HCT116 (cell line): ENCODE measurements around the gene NRROS. TPM values are rescaled to one million over a fixed set of nuclear protein-coding genes. Genes with fewer than 3 reads are reported as not detected.

ENCODE experiments used
- ATAC-seq: fragments of 200-7000 bp; cut with Tn5 transposase; 2 replicates; pipeline ENCODE4 v1.9.1; 2020; ENCODE audit warnings: mild to moderate bottlenecking, moderate library complexity
- BruUV-seq: library from RNA; stranded (reverse); fragments of 400-500 nt; replicated peaks from 2 replicates; lab custom pipeline; 2021; lab: Mats Ljungman, UMichigan
- CTCF ChIA-PET: fragments of 300-600 bp; sonication (Branson Sonifier 250); formaldehyde crosslinking; loops from one replicate; lab custom pipeline; 2021; ENCODE audit warnings: antibody characterized with exemption; lab: Charles Lee
- POLR2A ChIA-PET: fragments of 300-600, 350-600 bp; sonication (Branson Sonifier 250); formaldehyde crosslinking; loops from one replicate; lab custom pipeline; 2021; ENCODE audit warnings: antibody characterized with exemption; lab: Charles Lee
- RAD21 ChIA-PET, 2 experiments: fragments of 300-600 bp; sonication (Branson Sonifier 250); formaldehyde crosslinking; loops; one replicate each; lab custom pipeline; 2023; ENCODE audit warnings: low total read pairs in 2 of 2; ENCODE audit not compliant: uncharacterized antibody in 2 of 2, unreplicated experiment in 2 of 2, low non-redundant PET in 1 of 2; lab: Charles Lee
- DNase-seq: peaks from one replicate; pipeline ENCODE4 v3.0.0-alpha.2; 2010; ENCODE audit warnings: low read depth, low spot score
- H2AFZ ChIP-seq: fragments of 200-600 bp; shearing (Covaris generic), sonication (generic); 2 replicates; pipeline ENCODE4 v1.6.1; 2017; ENCODE audit warnings: low read depth, mixed run types, mixed read lengths, antibody characterized with exemption, low read length; ENCODE audit not compliant: poor library complexity, severe bottlenecking
- H3K27ac ChIP-seq: 2 replicates; pipeline ENCODE4 v1.5.1; 2012; ENCODE audit warnings: low read depth, low read length
- H3K27me3 ChIP-seq: fragments of 200-600 bp; sonication (generic); 2 replicates; pipeline ENCODE4 v1.6.1; 2016; ENCODE audit warnings: mixed run types, low read length, mixed read lengths; ENCODE audit not compliant: insufficient read depth
- H3K36me3 ChIP-seq, 2 experiments: fragments of 200-500 bp in 1 of 2; fragments of 200-600 bp in 1 of 2; sonication (Bioruptor generic) in 1 of 2; sonication (generic) in 1 of 2; 2 replicates each; pipeline versions ENCODE4 v1.5.1 to v1.6.1; 2014 to 2016; ENCODE audit warnings: low read length in 2 of 2, inconsistent platforms in 1 of 2, mixed read lengths in 1 of 2, mixed run types in 1 of 2; ENCODE audit not compliant: insufficient read depth in 2 of 2, control insufficient read depth in 1 of 2
- H3K4me1 ChIP-seq, 2 experiments: fragments of 200-600 bp in 1 of 2; sonication (generic) in 1 of 2; 2 replicates each; pipeline versions ENCODE4 v1.5.1 to v1.6.1; 2012 to 2017; ENCODE audit warnings: low read length in 2 of 2, inconsistent platforms in 1 of 2, mild to moderate bottlenecking in 1 of 2, mixed read lengths in 1 of 2, mixed run types in 1 of 2, moderate library complexity in 1 of 2; ENCODE audit not compliant: insufficient read depth in 2 of 2, control insufficient read depth in 1 of 2
- H3K4me2 ChIP-seq: fragments of 200-600 bp; sonication (generic); 2 replicates; pipeline ENCODE4 v1.6.1; 2017; ENCODE audit warnings: mixed run types, low read length, mixed read lengths
- H3K4me3 ChIP-seq, 2 experiments: fragments of 200-600 bp in 1 of 2; sonication (generic) in 1 of 2; replicated peaks in 1 of 2; 2 replicates each; pipeline ENCODE4 v1.5.1; 2011 to 2016; ENCODE audit warnings: low read length in 2 of 2, control low read depth in 1 of 2, low read depth in 1 of 2, mild to moderate bottlenecking in 1 of 2, mixed read lengths in 1 of 2, mixed run types in 1 of 2
- H3K79me2 ChIP-seq: fragments of 200-600 bp; sonication (generic); 2 replicates; pipeline ENCODE4 v1.6.1; 2017; ENCODE audit warnings: mild to moderate bottlenecking, mixed run types, low read length, moderate library complexity, mixed read lengths; ENCODE audit not compliant: insufficient read depth
- H3K9ac ChIP-seq: fragments of 200-600 bp; sonication (generic); 2 replicates; pipeline ENCODE4 v1.6.1; 2016; ENCODE audit warnings: low read length, mixed read lengths
- H3K9me2 ChIP-seq: fragments of 200-600 bp; sonication (generic), shearing (Covaris generic); 2 replicates; pipeline ENCODE4 v1.6.1; 2017; ENCODE audit warnings: mixed run types, mild to moderate bottlenecking, moderate library complexity; ENCODE audit not compliant: insufficient read depth
- H3K9me3 ChIP-seq, 2 experiments: fragments of 200-500 bp in 1 of 2; fragments of 200-600 bp in 1 of 2; sonication (Bioruptor generic) in 1 of 2; sonication (generic) in 1 of 2; 2 replicates each; pipeline ENCODE4 v1.6.1; 2014 to 2017; ENCODE audit warnings: low read length in 2 of 2, mixed read lengths in 2 of 2, inconsistent platforms in 1 of 2, low read depth in 1 of 2, mild to moderate bottlenecking in 1 of 2, mixed run types in 1 of 2, moderate library complexity in 1 of 2; ENCODE audit not compliant: control insufficient read depth in 1 of 2, insufficient read depth in 1 of 2
- H4K20me1 ChIP-seq: fragments of 200-600 bp; sonication (generic), shearing (Covaris generic); 2 replicates; pipeline ENCODE4 v1.6.1; 2017; ENCODE audit warnings: mixed run types, mild to moderate bottlenecking, moderate library complexity; ENCODE audit not compliant: insufficient read depth
- CBX3 ChIP-seq: IDR thresholded peaks from 2 replicates; pipeline ENCODE4 v1.6.1; 2012; ENCODE audit warnings: low read depth
- EGR1 ChIP-seq: IDR thresholded peaks from 2 replicates; pipeline ENCODE4 v1.6.1; 2012; ENCODE audit warnings: low read depth
- JUND ChIP-seq: IDR thresholded peaks from 2 replicates; pipeline ENCODE4 v1.6.1; 2012
- POLR2A ChIP-seq: IDR thresholded peaks from 2 replicates; pipeline ENCODE4 v1.7.0; 2011; ENCODE audit warnings: borderline replicate concordance; ENCODE audit not compliant: insufficient read depth, insufficient read length; ENCODE audit errors: extremely low read depth
- RAD21 ChIP-seq: IDR thresholded peaks from 2 replicates; pipeline ENCODE4 v1.6.1; 2012; ENCODE audit warnings: low read depth, mild to moderate bottlenecking
- SIN3A ChIP-seq: IDR thresholded peaks from 2 replicates; pipeline ENCODE4 v1.6.1; 2012; ENCODE audit warnings: low read depth
- SP1 ChIP-seq: IDR thresholded peaks from 2 replicates; pipeline ENCODE4 v1.6.1; 2012; ENCODE audit warnings: low read depth
- SRF ChIP-seq: IDR thresholded peaks from 2 replicates; pipeline ENCODE4 v1.6.1; 2012; ENCODE audit warnings: low read depth
- TCF7L2 ChIP-seq: IDR thresholded peaks from 2 replicates; pipeline ENCODE4 v1.7.0; 2011; ENCODE audit warnings: borderline replicate concordance, inconsistent platforms; ENCODE audit not compliant: insufficient read depth, insufficient read length; ENCODE audit errors: extremely low read depth
- YY1 ChIP-seq: IDR thresholded peaks from 2 replicates; pipeline ENCODE4 v1.6.1; 2011; ENCODE audit warnings: low read length, low read depth, moderate library complexity, mild to moderate bottlenecking; ENCODE audit not compliant: insufficient replicate concordance; ENCODE audit errors: extremely low read depth
- ZNF274 ChIP-seq: fragments of 200-500 bp; sonication (Bioruptor generic); IDR thresholded peaks from 2 replicates; pipeline ENCODE4 v1.6.1; 2014; ENCODE audit warnings: mild to moderate bottlenecking, low read depth, low read length, inconsistent platforms
- intact Hi-C: fragments of 100-400 bp; cut with micrococcal nuclease; formaldehyde crosslinking; loops from 2 replicates; pipeline ENCODE4 v1.10.0; 2022
- total RNA-seq: library from RNA; stranded (reverse); gene quantifications from one replicate; pipeline ENCODE4 v1.2.1, GENCODE V29; 2021; ENCODE audit not compliant: unreplicated experiment
- TF ChIP-seq, protein P1 (sequence below): IDR thresholded peaks from 2 replicates; pipeline ENCODE4 v1.6.1; 2012
- TF ChIP-seq, protein P2 (sequence below), 3 experiments: fragments of 200-600 bp in 1 of 3; sonication (generic) in 1 of 3; IDR thresholded peaks in 2 of 3; conservative IDR thresholded peaks in 1 of 3; 2 replicates each; pipeline ENCODE4 v1.5.1; 2012 to 2017; ENCODE audit warnings: low read depth in 2 of 3, low read length in 2 of 3, antibody characterized with exemption in 1 of 3, borderline replicate concordance in 1 of 3, control low read depth in 1 of 3, mild to moderate bottlenecking in 1 of 3, mixed read lengths in 1 of 3, mixed run types in 1 of 3, moderate library complexity in 1 of 3; ENCODE audit not compliant: insufficient read depth in 1 of 3

The NRROS gene
- total RNA-seq, 1 experiment from 2014 or later, result 0.12 TPM

DNA sequence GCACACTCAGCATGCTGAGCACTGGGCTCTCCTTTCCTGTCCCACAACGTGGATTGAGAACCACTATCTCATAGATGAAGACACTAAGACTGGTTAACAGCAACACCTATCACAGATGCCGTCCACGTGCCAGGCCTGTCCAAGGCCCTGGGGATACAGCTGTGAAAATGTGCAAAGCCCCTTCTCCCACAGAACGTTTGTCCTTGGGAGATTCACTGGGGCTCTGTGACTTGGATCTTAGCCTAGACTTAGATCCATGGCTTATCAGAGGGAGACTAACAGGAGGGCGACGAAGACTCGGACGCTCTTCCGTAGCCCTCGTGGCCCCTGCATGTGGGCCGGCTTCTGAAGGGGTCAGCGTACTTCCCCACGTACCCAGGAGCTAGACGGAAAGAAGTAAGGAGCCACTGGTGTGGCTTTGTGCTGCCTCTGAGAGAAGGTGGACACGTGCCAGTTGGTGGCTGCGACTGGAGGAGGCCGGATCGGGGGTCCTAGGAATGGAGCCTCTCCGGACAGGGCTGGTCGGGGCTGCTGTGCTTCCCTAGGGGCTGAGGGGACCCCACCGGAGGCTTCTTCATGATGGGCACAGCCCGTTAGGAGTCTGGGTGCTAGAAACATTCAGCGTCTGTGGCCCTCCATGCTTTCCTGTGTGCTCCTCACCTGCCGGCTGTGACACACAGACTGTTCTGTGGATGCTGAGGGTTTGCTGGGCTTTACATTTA lies 964 bp downstream of the NRROS start (continued):
- no peak for TF ChIP-seq SIN3A
- no peak for TF ChIP-seq TCF7L2
- no peak for TF ChIP-seq ZNF274

DNA sequence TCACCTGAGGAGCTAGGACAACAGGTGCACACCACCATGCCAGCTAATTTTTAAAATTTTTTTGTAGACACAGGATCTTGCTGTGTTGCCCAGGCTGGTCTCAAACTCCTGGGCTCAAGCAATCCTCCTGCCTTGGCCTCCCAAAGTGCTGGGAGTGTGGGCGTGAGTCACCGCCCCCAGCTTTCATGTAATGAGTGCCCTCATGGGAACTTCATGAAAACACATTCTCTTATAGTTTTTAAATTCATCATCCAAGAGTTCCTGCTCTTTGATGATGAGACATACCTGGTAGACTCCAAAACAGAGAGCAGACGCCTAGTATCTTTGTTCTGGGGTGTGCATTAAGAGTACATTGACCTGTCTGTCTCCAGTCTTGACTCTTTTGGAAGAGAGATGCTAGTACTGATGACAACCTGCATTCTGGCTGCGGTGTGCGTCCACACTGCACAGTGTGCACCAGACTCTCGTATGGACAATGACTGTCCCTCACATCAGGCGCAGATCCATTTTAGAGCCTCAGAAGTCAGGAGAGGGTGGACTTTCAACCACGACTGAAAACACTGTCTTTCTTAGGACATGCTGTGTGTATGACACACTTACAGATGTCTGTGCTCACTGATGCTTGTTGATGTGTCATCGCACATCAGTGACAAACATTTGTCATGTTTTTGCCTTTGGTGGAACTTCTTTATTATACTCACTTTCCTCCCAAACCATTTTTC lies 2.0 kb downstream of the NRROS start:
- Histone ChIP-seq H3K27me3 (no peaks in the 10 kb centered on the region), H3K9me2 (no peaks in the 10 kb centered on the region), H2AFZ (no peak overlapping the region), H3K4me2 (no peak overlapping the region), H3K79me2 (no peaks in the 10 kb centered on the region), H3K4me1 (no peaks in the 10 kb centered on the region), H3K27ac (no peak overlapping the region), H4K20me1 (no peaks in the 10 kb centered on the region), H3K9ac (no peak overlapping the region), H3K36me3 (no peaks in the 10 kb centered on the region), H3K9me3 (no peaks in the 10 kb centered on the region), H3K4me3 (no peak overlapping the region)
- no peak for ATAC-seq
- TF ChIP-seq ZNF274 (no peak), SP1 (no peak), YY1 (no peak), EGR1 (no peak), POLR2A (no peak), TCF7L2 (no peak), RAD21 (no peak), CBX3 (no peak), SRF (no peak), JUND (no peak)
- TF ChIP-seq, protein P1, sequence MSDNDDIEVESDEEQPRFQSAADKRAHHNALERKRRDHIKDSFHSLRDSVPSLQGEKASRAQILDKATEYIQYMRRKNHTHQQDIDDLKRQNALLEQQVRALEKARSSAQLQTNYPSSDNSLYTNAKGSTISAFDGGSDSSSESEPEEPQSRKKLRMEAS, result no peak
- TF ChIP-seq, protein P2, sequence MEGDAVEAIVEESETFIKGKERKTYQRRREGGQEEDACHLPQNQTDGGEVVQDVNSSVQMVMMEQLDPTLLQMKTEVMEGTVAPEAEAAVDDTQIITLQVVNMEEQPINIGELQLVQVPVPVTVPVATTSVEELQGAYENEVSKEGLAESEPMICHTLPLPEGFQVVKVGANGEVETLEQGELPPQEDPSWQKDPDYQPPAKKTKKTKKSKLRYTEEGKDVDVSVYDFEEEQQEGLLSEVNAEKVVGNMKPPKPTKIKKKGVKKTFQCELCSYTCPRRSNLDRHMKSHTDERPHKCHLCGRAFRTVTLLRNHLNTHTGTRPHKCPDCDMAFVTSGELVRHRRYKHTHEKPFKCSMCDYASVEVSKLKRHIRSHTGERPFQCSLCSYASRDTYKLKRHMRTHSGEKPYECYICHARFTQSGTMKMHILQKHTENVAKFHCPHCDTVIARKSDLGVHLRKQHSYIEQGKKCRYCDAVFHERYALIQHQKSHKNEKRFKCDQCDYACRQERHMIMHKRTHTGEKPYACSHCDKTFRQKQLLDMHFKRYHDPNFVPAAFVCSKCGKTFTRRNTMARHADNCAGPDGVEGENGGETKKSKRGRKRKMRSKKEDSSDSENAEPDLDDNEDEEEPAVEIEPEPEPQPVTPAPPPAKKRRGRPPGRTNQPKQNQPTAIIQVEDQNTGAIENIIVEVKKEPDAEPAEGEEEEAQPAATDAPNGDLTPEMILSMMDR (IDR thresholded peaks at IDR 0.05 in 2 of 3, conservative IDR thresholded peaks at IDR 0.05 in 1 of 3; ENCODE audit: borderline replicate concordance in 1 of 3, insufficient read depth in 1 of 3, low read depth in 2 of 3, low read length in 2 of 3), result no peak
- POLR2A ChIA-PET, result no interaction called here
- CTCF ChIA-PET, result no interaction called here
- DNase-seq, result no peak
- intact Hi-C loops, result no loop called here
- no TSS peak for BruUV-seq
- RAD21 ChIA-PET, result no interaction called here
